ENCODE results near the gene KIT. TPM values are rescaled to one million over a fixed set of nuclear protein-coding genes. Genes with fewer than 3 reads are reported as not detected.

The KIT gene
- total RNA-seq, 1 experiment from 2014 or later, result not detected

DNA sequence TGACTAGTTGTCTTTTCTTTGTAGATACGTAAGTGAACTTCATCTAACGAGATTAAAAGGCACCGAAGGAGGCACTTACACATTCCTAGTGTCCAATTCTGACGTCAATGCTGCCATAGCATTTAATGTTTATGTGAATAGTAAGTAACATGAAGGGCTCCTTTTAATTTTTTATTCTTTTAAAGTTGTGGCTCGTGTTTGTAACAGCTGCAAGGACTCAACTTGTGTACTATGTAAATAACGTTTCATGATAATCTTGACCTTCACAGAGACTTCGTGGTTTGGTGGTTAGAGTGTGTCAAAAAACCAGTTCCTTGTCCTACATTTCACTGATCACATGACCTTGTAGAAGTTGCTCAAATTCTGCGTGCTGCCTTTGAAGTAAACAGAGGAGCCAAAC lies 51.6 kb downstream of the KIT start:
- Histone ChIP-seq H3K9me2 (ENCODE audit: insufficient read depth) (no peaks in the 10 kb centered on the region), H2AFZ (ENCODE audit: low read depth, low read length, poor library complexity, severe bottlenecking) (no peak overlapping the region), H3K27me3 (ENCODE audit: insufficient read depth, low read length) (peaks cover 32% of the 10 kb centered on the region), H3K4me2 (ENCODE audit: low read length) (no peak overlapping the region), H3K9ac (ENCODE audit: low read length) (no peak overlapping the region), H3K9me3 (ENCODE audit: control insufficient read depth in 1 of 2, insufficient read depth in 1 of 2, low read depth in 1 of 2, low read length in 2 of 2) (no peaks in the 10 kb centered on the region), H3K79me2 (ENCODE audit: insufficient read depth, low read length) (no peaks in the 10 kb centered on the region), H3K36me3 (ENCODE audit: control insufficient read depth in 1 of 2, insufficient read depth in 2 of 2, low read length in 2 of 2) (no peaks in the 10 kb centered on the region), H3K27ac (ENCODE audit: low read depth, low read length) (no peak overlapping the region), H4K20me1 (ENCODE audit: insufficient read depth) (no peaks in the 10 kb centered on the region), H3K4me1 (ENCODE audit: control insufficient read depth in 1 of 2, insufficient read depth in 2 of 2, low read length in 2 of 2) (no peaks in the 10 kb centered on the region), H3K4me3 (replicated peaks in 1 of 2; ENCODE audit: low read depth in 1 of 2, low read length in 2 of 2) (no peak overlapping the region)
- no peak for TF ChIP-seq REST (IDR thresholded peaks at IDR 0.05; ENCODE audit: low read depth)
- no peak for TF ChIP-seq EZH2phosphoT487 (IDR thresholded peaks at IDR 0.05; ENCODE audit: borderline replicate concordance)
- no peak for TF ChIP-seq FOSL1 (IDR thresholded peaks at IDR 0.05; ENCODE audit: low read depth)
- DNase-seq (ENCODE audit: low read depth, low spot score), result no peak
- ChIA-PET CTCF (no interaction called here), RAD21 (ENCODE audit: low non-redundant PET in 1 of 2, low total read pairs in 2 of 2, uncharacterized antibody in 2 of 2, unreplicated experiment in 2 of 2) (no interaction called here), POLR2A (no interaction called here)
- intact Hi-C loops (cut with micrococcal nuclease), result no loop called here
- ATAC-seq, result no peak
- no TSS peak for BruUV-seq (replicated peaks)

DNA sequence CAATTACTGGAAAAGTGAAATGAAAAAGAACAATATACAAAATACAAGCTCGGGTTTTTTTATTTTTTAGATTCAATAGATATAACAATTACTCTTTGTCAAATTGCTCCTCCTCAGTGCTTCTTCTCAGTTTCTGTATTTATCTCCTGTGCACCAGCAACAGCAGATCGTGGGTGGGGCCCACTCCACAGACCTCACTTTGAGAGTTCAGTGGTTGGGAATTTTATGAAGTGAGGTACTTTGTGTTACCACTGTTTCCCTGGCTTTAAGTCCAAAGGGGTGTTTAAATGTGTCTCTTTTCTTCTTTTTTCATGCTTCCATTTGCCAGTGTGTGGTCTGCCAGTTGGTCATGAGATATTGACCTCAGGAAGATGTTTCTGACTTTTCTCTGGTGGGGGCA lies 54.4 kb downstream of the KIT start:
- H3K79me2 ChIP-seq (ENCODE audit: insufficient read depth, low read length), result no peaks in the 10 kb centered on the region
- DNase-seq (ENCODE audit: low read depth, low spot score), result no peak
- no peak for ATAC-seq
- no peak overlapping the region for H3K4me2 ChIP-seq (ENCODE audit: low read length)
- CTCF ChIA-PET, result no interaction called here
- BruUV-seq (replicated peaks), result no TSS peak
- TF ChIP-seq EZH2phosphoT487 (IDR thresholded peaks at IDR 0.05; ENCODE audit: borderline replicate concordance) (no peak), ELF1 (IDR thresholded peaks at IDR 0.05; ENCODE audit: borderline replicate concordance, low read depth) (no peak), REST (IDR thresholded peaks at IDR 0.05; ENCODE audit: low read depth) (no peak), EZH2 (IDR thresholded peaks at IDR 0.05) (no peak), CEBPB (IDR thresholded peaks at IDR 0.05; ENCODE audit: low read depth) (no peak), JUND (IDR thresholded peaks at IDR 0.05) (no peak), POLR2AphosphoS5 (IDR thresholded peaks at IDR 0.05; ENCODE audit: low read depth, low read length) (no peak), ATF3 (IDR thresholded peaks at IDR 0.05) (no peak)
- RAD21 ChIA-PET (ENCODE audit: low non-redundant PET in 1 of 2, low total read pairs in 2 of 2, uncharacterized antibody in 2 of 2, unreplicated experiment in 2 of 2), result no interaction called here
- POLR2A ChIA-PET, result no interaction called here
- H3K4me1 ChIP-seq (ENCODE audit: control insufficient read depth in 1 of 2, insufficient read depth in 2 of 2, low read length in 2 of 2), result no peaks in the 10 kb centered on the region
- H3K27me3 ChIP-seq (ENCODE audit: insufficient read depth, low read length), result peaks cover 30% of the 10 kb centered on the region
- no peaks in the 10 kb centered on the region for H3K9me2 ChIP-seq (ENCODE audit: insufficient read depth)
- intact Hi-C loops (cut with micrococcal nuclease), result no loop called here
- no peak overlapping the region for H3K9ac ChIP-seq (ENCODE audit: low read length)
- no peaks in the 10 kb centered on the region for H3K9me3 ChIP-seq (ENCODE audit: control insufficient read depth in 1 of 2, insufficient read depth in 1 of 2, low read depth in 1 of 2, low read length in 2 of 2)
- no peak overlapping the region for H3K4me3 ChIP-seq (replicated peaks in 1 of 2; ENCODE audit: low read depth in 1 of 2, low read length in 2 of 2)
- no peaks in the 10 kb centered on the region for H4K20me1 ChIP-seq (ENCODE audit: insufficient read depth)
- H3K27ac ChIP-seq (ENCODE audit: low read depth, low read length), result no peak overlapping the region
- no peak overlapping the region for H2AFZ ChIP-seq (ENCODE audit: low read depth, low read length, poor library complexity, severe bottlenecking)
- H3K36me3 ChIP-seq (ENCODE audit: control insufficient read depth in 1 of 2, insufficient read depth in 2 of 2, low read length in 2 of 2), result no peaks in the 10 kb centered on the region

Measured in HCT116 (cell line).